H54 (cell line): Measurements from ENCODE around the gene PRRG1.
"Not testable (repeated sequence)": the region's sequence is repeated elsewhere in the genome, so short reads cannot be mapped to it uniquely, and the experiment has no call there.

Experiments
- DNase-seq: peaks from one replicate; pipeline ENCODE4 v3.0.0; 2011; ENCODE audit warnings: low spot score, mixed read lengths; ENCODE audit not compliant: insufficient read length
- FAIRE-seq: peaks from 3 replicates; lab custom pipeline; 2011; peaks lifted over from hg19 to GRCh38; lab: Jason Lieb, UNC
- POLR2A ChIP-seq: IDR thresholded peaks from 2 replicates; pipeline ENCODE4 v1.6.1; 2011; ENCODE audit warnings: low read depth, mild to moderate bottlenecking, low read length

PRRG1 gene

DNA sequence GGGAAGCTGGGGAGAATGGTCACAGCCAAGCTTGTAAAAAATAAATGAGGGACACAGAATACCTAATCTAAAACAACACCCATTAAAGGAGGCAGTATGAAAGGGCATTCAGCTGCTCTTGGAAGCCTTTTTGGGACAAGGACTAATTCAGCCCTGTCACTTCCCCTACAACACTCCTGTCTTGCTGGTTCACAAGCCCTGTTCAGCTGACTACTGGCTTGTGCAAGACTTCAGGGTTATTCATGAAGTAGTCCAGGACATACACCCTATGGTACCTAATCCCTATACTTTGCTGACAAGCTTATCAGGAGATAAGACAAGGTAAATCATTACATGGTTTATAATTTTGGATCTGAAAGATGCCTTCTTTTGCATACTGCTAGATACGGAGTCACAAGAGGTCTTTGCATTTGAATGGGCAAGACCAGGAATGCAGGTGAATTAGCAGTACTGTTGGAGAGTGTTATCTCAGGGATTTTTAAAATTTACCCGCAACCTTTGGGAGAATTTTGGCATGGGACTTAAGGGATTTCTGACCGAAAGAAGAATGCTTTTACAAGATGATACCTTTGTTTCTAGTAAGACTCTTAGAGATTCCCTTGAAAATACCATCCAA lies 119.1 kb downstream of the PRRG1 start:
- no peak for FAIRE-seq
- DNase-seq, result no peak
- TF ChIP-seq POLR2A, result no peak

DNA sequence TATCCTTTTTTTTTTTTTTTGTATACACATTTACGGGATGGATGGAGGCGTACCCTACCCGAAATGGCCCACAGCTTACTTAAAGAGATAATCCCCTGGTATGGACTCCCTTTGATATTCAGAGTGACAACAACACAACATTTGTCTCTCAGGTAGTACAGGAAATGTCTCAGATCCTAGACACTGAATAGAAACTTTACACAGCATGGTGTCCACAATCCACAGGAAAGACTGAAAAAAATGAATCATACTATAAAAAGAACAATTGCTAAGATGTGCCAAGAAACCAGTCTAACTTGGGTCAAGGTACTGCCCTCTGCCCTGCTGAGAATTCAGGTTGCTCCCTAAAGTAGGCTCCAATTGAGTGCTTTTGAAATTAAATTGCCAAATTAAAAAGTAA lies 121.5 kb downstream of the PRRG1 start:
- no peak for TF ChIP-seq POLR2A
- DNase-seq (no peak), FAIRE-seq (no peak)

DNA sequence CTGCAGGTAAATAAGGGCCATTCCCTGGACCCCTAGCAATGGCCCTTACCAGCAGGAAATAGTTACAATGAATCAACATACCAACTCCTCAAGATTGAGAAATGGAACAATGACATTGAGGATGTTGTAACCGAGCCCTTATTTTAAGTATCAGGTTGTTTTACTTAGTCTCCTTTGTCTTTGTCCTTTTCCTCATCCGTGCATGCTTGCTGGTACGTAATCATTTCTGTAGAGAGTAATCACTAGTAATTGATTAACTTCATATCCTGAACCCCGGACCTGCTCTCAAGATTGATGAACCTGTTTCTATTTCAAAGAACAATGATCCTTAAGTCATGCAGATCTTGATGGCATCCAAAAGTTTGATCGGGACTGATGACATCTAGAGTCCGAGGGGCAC lies 123.7 kb downstream of the PRRG1 start:
- FAIRE-seq (no peak), DNase-seq (no peak)

DNA sequence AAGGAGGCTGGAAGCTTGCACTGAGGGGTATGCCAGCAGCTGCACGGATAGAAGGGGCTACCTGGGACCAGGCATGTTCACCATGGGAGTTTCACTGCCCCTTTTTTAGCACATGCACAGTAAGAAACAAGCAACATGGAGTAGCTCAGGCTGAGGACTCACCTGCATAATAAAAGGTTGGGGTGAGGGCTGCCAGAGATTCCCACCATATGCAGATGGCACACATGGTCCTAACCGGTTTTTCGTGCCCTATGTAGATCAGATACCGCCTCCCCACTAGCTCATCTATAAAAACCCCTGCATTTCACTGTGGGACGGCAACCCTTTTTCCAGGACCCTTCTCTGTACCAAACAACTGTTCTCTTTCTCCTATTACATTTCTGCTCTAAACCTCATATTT lies 125.3 kb downstream of the PRRG1 start:
- no peak for TF ChIP-seq POLR2A
- FAIRE-seq, result no peak
- DNase-seq, result no peak

More for the DNA sequence above, 123.7 kb downstream of the PRRG1 start:
- no peak for TF ChIP-seq POLR2A

DNA sequence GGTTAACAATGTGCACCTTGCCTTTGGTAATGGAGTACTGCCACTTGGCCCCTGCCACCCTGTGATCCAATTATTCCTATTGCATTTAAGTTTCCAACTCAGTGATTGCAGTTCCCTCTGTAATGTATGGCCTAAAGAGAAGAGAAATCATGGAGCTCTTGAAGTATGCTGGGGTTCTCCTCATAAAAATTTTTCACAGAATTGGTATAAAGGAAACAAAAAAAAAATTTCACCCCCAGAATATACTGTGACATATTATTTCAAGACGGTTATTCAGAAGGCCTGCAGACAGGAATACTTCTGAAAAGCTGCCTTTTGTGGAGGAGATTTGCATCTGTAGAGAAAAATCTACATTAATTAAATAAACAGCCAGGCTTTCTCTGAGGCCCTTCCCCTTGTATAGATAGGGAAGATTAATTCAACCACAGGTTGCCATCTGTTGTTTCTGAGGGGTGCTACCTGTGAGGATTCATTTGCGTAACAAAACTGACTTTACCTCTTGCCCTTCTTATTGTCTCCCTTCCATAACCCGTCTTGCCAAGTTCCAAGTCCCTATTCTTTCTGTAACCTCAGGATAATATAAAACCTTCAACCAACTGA lies 127.5 kb downstream of the PRRG1 start:
- FAIRE-seq (no peak), DNase-seq (no peak)

DNA sequence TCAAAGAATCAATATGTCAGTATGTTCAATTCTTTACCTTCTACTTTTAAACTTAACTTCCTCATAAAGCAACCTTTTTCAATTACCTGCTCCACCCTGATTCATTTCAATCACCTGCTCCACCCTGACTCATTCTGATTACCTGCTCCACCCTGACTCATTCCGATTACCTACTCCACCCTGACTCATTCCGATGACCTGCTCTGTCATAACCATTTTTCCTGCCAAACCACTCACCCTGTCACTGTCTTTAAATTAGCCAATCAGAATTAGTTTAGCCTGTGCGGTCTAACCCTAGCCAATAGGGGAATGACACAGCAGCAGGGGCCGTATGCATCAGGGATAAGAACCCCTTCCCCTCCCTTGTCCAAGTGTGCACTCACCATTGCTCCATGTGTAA lies 135.2 kb downstream of the PRRG1 start:
- not testable (repeated sequence) for FAIRE-seq

More for the DNA sequence above, 127.5 kb downstream of the PRRG1 start:
- no peak for TF ChIP-seq POLR2A

DNA sequence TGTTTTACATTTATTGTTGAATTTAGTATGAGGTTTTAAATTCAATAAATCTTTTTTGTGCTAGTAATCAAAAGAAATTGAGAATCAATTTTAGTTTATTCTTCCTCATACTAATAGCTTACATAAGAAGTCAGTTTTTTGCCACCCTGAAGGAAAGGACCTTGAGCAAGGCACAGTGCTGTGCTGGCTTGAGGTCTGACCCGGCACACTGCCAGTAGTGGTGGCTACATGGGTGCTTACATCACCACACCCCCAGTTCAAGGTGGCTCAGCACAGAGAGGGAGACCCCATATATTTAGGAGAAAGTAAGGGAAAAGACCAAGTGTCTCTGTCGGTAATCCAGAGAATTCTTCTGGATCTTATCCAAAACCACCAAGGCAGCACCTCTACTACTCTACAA lies 136.3 kb downstream of the PRRG1 start:
- TF ChIP-seq POLR2A, result no peak
- no peak for FAIRE-seq

More for the DNA sequence above, 135.2 kb downstream of the PRRG1 start:
- not testable (repeated sequence) for DNase-seq

DNA sequence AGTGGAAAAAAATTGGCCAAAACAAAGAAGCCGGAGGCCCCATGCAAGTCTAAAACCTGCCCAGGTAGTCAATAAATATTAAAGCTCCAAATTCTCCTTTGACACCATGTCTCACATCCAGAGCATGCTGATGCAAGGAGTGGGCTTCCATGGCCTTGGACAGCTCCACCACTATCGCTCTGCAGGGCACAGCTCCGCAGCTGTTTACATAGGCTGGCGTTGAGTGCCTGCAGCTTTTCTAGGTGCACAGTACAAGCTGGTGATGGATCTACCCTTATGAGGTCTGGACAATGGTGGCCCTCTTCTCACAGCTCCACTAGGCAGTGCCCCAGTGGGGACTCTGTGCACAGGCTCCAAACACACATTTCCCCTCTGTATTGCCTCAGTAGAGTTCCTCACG lies 138.1 kb downstream of the PRRG1 start:
- FAIRE-seq (no peak), DNase-seq (no peak)
- no peak for TF ChIP-seq POLR2A

More for the DNA sequence above, 136.3 kb downstream of the PRRG1 start:
- DNase-seq, result no peak

DNA sequence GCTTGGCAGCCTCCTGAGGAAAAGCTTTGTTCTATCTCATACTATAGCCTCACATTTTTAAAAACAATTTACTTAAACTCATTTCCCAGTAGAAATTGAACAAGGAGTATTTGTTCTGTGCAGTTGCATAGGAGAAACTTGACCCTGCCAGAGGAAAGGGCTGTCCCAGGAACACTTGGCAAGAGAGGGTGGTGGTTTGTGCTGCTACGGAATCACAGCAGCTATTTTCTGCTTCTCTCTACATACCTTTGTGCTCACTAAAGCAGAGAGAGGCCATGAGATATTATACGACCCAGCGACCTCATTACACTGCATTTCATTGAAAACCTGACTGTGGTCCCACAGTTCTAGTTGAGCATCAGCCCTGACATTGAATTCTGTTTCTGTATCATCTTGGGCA lies 139.2 kb downstream of the PRRG1 start:
- TF ChIP-seq POLR2A, result no peak
- FAIRE-seq, result no peak
- no peak for DNase-seq

DNA sequence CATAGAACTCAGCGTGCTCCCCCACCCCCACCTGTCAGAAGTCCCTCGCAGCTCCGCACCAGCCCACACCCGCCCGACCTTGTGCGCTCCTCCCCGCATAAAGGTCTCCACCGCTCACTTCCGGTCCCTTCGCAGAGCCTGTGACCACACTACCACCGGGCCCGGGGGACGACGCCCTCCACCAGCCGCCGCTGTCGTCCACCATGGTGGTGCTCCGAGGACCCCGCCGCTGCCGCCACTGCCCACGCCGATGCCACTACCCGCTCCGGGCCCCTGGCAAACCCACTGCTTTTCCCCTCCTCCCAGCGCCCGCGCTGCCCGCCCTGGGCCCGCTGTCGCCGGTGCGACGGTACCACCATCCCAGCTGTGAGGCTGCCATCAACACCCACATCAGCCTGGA lies 142.5 kb downstream of the PRRG1 start:
- no peak for TF ChIP-seq POLR2A
- FAIRE-seq, result no peak
- no peak for DNase-seq

DNA sequence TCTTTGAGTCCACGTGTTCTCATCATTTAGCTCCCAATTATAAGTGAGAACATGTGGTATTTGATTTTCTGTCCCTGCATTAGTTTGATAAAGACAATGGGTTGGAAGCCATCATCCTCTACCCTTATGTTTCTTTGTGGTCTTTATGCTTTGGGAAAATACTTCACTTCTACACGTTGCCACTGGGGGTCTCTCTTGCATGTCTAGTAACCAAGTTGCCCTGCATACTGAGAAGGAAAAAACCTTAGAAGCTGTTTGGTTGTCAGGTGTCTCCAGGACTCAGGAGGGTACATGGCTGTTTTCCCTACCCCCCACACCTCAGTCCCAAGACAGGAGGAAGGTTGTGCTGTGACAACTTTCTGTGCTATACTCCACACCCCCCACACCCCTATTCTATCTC lies 146.6 kb downstream of the PRRG1 start:
- DNase-seq, result not testable (repeated sequence)

DNA sequence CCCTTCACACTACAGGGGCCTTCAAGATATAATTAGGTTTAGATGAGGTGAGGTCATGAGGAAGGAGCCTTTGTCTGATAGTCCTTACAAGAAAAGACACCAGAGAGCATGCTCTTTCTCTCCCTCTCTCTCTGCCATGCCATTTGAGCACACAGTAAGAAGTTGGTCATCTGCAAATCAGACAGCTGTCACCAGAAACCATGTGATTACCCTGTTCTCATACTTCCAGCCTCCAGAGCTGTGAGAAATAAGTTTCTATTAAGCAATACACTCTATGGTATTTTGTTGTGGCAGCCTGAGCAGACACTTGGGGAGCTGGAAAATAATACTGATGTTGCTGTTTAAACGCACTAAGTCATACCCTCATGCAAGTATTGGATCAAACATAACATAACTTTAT lies 148.0 kb downstream of the PRRG1 start:
- FAIRE-seq, DNase-seq: not testable (repeated sequence)

More for the DNA sequence above, 146.6 kb downstream of the PRRG1 start:
- FAIRE-seq, result not testable (repeated sequence)

DNA sequence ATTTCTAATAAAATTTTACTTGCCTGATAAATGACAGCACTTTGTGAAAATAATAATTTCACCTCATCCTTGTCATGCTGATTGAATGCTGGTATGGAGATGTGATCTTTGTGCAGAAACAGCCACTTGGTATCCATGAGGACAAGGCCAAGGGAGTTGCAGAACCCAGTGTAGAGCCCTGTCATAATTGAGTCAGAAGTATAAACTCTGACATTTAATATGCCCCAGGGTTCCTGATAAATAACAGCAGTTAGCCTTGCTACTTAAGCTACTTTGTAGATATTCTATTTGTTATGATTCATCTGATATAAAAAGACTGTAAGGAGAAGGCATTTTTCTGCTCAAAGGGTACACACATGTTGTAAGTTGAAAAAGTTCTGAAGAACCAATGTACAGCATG lies 149.2 kb downstream of the PRRG1 start:
- FAIRE-seq, DNase-seq: not testable (repeated sequence)

DNA sequence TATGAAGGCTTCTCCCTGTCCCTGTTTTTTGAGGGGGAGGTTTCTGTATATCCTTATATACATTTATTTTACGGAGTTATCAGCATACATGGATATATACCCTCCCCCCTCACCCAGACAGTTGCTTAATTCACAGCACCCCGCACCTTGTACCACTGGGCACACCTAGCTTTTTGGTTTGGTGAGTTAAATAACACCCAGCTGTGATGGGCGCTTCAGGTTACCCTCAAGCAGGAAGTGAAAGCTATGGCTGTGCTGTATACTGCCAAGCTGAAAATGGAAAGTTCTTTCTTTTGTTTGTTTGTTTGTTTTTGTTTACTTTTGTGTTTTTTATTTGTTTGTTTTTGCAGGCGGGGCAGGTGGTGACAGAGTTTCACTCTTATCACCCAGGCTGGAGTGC lies 150.5 kb downstream of the PRRG1 start:
- not testable (repeated sequence) for FAIRE-seq, DNase-seq

DNA sequence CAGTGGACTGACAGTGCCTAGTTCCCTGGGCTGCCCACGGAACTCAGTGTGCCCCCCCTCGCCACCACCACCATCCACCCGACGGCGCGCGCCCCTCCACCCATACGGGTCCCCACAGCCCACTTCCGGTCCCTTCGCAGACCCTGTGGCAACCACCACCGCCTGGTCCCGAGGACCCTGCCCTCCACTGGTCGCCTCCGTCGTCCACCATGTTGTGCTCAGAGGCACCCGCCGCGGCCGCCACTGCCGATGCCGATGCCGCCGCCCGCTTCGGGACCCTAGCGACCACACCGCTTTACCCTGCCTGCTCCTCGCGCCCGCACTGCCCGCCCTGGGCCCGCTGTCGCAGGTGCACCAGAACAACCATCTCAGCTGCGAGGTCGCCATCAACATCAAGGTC lies 155.8 kb downstream of the PRRG1 start:
- TF ChIP-seq POLR2A, result no peak
- DNase-seq (no peak), FAIRE-seq (no peak)
